Gastroesophageal sphincter (tissue), 4 donors: Measurements from ENCODE around the gene CEBPB. TPM values are rescaled to one million over a fixed set of nuclear protein-coding genes. Genes with fewer than 3 reads are reported as not detected.

Source experiments
- ATAC-seq: fragments of 150-250 bp; one replicate; pipeline ENCODE4 v1.9.1; 2016; ENCODE audit warnings: mild to moderate bottlenecking, moderate library complexity
- H3K27ac ChIP-seq, 4 donors: fragments of 200-600 bp; sonication (generic) in 3 of 4; 1 replicate in 3 of 4; 2 replicates in 1 of 4; pipeline ENCODE4 v1.5.1; 2016 to 2019
- H3K27me3 ChIP-seq: fragments of 200-600 bp; sonication (generic); one replicate; pipeline ENCODE4 v1.5.1; 2019
- H3K36me3 ChIP-seq, 2 donors: fragments of 200-600 bp; sonication (generic); one replicate each; pipeline ENCODE4 v1.5.1; 2019; ENCODE audit warnings: control low read depth in 1 of 2
- H3K4me1 ChIP-seq, 3 donors: fragments of 200-600 bp; sonication (generic); 1 replicate in 2 of 3; 2 replicates in 1 of 3; pipeline ENCODE4 v1.5.1; 2016 to 2019; ENCODE audit warnings: control low read depth in 2 of 3
- H3K4me3 ChIP-seq, 2 donors: fragments of 200-600 bp; sonication (generic); one replicate each; pipeline ENCODE4 v1.5.1; 2019; ENCODE audit warnings: mild to moderate bottlenecking in 1 of 2, moderate library complexity in 1 of 2
- H3K9me3 ChIP-seq, 3 donors: fragments of 200-600 bp; sonication (generic); one replicate each; pipeline ENCODE4 v1.5.1; 2017 to 2019; ENCODE audit warnings: control low read depth in 2 of 3
- EP300 ChIP-seq: sonication (generic); formaldehyde crosslinking; IDR thresholded peaks from one replicate; pipeline ENCODE4 v1.6.1; 2017; ENCODE audit warnings: antibody characterized with exemption, mild to moderate bottlenecking
- POLR2A ChIP-seq, 2 donors: fragments of 450-650 bp; IDR thresholded peaks; one replicate each; pipeline ENCODE4 v1.6.1; 2017; ENCODE audit warnings: antibody characterized with exemption in 2 of 2, mild to moderate bottlenecking in 2 of 2, moderate library complexity in 1 of 2
- POLR2AphosphoS5 ChIP-seq: sonication (generic); formaldehyde crosslinking; IDR thresholded peaks from one replicate; pipeline ENCODE4 v1.6.1; 2017; ENCODE audit warnings: antibody characterized with exemption
- WGBS, 2 donors: methylation state at CpG; one replicate each; pipeline ENCODE4 v1.1.5; 2018; ENCODE audit warnings: low coverage in 1 of 2; 5-methylcytosine and 5-hydroxymethylcytosine counted together
- total RNA-seq, 4 donors: library from RNA; depleted of rRNA; stranded (reverse); fragments of >200 nt; gene quantifications; one replicate each; pipeline ENCODE4 v1.1.0, GENCODE V29; 2016
- TF ChIP-seq, protein P1 (sequence below), 4 experiments: fragments of 200-600 bp in 2 of 4; fragments of 450-650 bp in 2 of 4; sonication (generic) in 1 of 4; IDR thresholded peaks; one replicate each; pipeline ENCODE4 v1.5.1; 2017 to 2019; ENCODE audit warnings: antibody characterized with exemption in 4 of 4, mild to moderate bottlenecking in 2 of 4, moderate library complexity in 2 of 4

The CEBPB gene
- total RNA-seq, 4 donors from 2014 or later, result 85.2 to 125 (median 108) TPM

DNA sequence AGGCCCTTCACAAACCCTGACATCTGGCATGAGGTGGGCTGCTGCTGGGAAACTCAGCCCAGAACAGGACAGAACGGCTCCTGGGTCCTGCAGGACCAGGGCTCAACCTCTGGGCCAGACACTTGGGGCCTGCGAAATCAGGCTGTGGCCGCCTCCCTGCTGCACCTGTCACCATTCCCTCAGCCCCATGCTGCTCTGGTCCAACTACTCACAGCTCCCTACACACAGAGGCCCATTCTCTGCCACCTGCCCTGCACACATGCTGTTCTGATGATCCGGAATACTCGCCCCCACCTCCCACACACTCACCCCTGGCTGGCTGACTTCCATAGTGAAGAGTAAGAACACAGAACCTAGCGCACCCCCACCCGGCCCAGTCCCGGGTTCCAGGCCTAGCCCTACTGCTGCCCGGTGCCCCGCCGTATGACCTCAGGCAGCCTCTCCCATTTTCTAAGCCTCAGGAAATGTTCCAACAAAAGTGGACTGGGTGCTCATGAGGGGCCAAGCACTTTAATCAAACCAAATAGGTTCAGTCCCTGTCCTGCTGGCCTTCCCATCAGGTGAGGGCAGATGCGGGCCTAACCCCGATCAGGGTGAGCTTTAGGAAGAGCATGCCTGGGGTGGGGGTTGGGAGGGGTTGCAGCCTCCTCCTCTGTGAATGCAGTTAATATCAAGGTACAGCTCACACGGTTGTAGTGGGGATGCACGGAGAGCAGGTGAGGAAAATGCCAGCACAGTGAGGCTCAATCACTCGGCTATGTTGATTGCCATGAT lies 41.0 kb upstream of the CEBPB start:
- no peaks in the 10 kb centered on the region for H3K9me3 ChIP-seq
- ATAC-seq, result no peak
- H3K27me3 ChIP-seq, result no peaks in the 10 kb centered on the region
- peaks cover 5 to 95% (median 48%) of the 10 kb centered on the region in 3 donors for H3K4me1 ChIP-seq
- WGBS, 2 donors, result 65 to 74% methylated on average over 5 to 6 of the region's 16 CpGs
- peaks cover 0 to 10% of the 10 kb centered on the region in 2 donors for H3K36me3 ChIP-seq
- H3K27ac ChIP-seq, result peak overlapping the region in 2 of 4 donors; percentile 32 to 96
- no peak overlapping the region for H3K4me3 ChIP-seq
- TF ChIP-seq POLR2AphosphoS5, result no peak
- no peak for TF ChIP-seq EP300

DNA sequence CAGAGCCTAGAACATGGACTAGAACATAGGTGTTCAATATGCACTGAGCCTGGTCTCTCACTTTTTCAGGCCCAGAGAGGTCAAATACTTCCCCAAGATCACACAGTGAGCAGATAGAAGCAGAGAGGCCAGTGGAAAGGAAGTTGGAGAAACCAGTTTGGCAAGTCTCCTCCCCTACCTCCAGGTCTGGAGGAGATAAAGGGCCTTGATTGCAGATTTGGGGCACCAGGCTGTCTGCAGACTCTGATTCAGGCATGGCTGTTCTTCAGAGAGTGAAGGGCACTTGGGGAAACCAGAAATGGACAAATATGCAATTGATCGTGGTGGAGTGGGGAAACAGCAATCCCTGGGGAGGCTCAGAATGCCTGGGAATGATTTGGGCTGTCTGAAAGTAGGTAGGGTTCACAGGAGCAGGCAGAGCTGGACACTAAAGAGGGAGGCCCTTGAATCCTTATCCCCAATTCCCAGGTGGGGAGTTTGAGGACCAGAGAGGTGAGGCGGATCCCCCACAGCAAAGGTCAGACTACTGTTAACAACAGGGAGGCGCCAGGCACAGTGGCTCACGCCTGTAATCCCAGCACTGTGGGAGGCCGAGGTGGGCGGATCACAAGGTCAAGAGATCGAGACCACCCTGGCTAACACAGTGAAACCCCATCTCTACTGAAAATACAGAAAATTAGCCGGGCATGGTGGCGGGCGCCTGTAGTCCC lies 39.4 kb upstream of the CEBPB start:
- Histone ChIP-seq H3K4me1 (peaks cover 5 to 79% (median 48%) of the 10 kb centered on the region in 3 donors), H3K4me3 (peak overlapping the region in 1 of 2 donors; percentile 93), H3K27me3 (no peaks in the 10 kb centered on the region), H3K36me3 (peaks cover 0 to 10% of the 10 kb centered on the region in 2 donors), H3K27ac (peak overlapping the region in 3 of 4 donors; percentile 20 to 96 (median 93)), H3K9me3 (no peaks in the 10 kb centered on the region)
- no peak for ATAC-seq
- WGBS, 2 donors, result 40 to 80% methylated on average over 2 to 6 of the region's 10 CpGs
- TF ChIP-seq, protein P1, sequence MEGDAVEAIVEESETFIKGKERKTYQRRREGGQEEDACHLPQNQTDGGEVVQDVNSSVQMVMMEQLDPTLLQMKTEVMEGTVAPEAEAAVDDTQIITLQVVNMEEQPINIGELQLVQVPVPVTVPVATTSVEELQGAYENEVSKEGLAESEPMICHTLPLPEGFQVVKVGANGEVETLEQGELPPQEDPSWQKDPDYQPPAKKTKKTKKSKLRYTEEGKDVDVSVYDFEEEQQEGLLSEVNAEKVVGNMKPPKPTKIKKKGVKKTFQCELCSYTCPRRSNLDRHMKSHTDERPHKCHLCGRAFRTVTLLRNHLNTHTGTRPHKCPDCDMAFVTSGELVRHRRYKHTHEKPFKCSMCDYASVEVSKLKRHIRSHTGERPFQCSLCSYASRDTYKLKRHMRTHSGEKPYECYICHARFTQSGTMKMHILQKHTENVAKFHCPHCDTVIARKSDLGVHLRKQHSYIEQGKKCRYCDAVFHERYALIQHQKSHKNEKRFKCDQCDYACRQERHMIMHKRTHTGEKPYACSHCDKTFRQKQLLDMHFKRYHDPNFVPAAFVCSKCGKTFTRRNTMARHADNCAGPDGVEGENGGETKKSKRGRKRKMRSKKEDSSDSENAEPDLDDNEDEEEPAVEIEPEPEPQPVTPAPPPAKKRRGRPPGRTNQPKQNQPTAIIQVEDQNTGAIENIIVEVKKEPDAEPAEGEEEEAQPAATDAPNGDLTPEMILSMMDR (IDR thresholded peaks at IDR 0.05), result no peak
- TF ChIP-seq POLR2AphosphoS5 (no peak), EP300 (no peak), POLR2A (IDR thresholded peaks at IDR 0.05) (no peak)

DNA sequence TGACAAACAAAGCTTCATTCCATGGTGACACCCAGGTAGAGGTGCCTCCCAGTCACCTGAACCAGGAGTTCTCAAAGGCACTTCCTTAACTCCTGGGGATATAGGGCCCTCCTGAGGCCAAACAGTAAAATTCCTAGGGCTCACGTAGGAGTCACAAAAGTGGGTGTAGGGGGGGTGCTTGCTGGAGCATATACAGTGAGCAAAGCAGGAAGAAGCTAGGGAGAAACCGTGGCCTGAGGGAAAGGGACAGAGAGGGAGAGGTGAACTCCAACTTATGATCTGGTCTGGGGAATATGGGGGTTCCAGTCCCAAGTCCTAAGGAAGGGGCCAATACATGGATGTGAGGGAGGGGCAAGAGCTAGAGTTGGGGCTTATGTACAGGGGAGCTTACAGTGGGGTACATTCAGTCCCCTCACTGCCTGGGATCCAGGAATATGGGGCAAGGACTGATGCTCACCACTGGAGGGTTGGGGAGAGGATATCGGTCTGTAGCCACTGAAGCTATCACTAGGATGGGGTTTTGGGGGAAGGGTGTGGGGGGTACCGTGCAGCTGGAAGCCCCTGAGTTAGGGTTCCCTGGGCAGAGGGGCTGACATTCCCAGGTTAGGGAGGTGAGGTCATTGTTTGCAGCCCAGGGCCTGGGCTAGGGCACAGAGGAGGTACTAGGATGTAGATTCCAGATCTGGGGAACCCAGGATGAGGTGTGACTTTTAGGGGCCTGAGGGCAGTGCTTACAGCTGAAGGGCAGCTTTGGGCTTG lies 38.1 kb upstream of the CEBPB start:
- peak overlapping the region; percentile 7 to 96 (median 92) for H3K27ac ChIP-seq
- H3K4me3 ChIP-seq, result peak overlapping the region; percentile 93 to 98
- H3K27me3 ChIP-seq, result no peaks in the 10 kb centered on the region
- WGBS, 2 donors, result 0 to 13% methylated on average over 2 to 4 of the region's 4 CpGs
- TF ChIP-seq EP300 (no peak), POLR2A (IDR thresholded peaks at IDR 0.05) (no peak), POLR2AphosphoS5 (no peak)
- TF ChIP-seq, protein P1 (IDR thresholded peaks at IDR 0.05), result no peak
- H3K4me1 ChIP-seq, result peaks cover 5 to 66% (median 40%) of the 10 kb centered on the region in 3 donors
- H3K36me3 ChIP-seq, result peaks cover 0 to 10% of the 10 kb centered on the region in 2 donors
- ATAC-seq, result no peak
- no peaks in the 10 kb centered on the region for H3K9me3 ChIP-seq

GRCh38 chr20:50153153-50153499 lies 37.5 kb upstream of the CEBPB start:
- Histone ChIP-seq H3K4me1 (peaks cover 5 to 60% (median 37%) of the 10 kb centered on the region in 3 donors), H3K4me3 (peak overlapping the region; percentile 93 to 98), H3K9me3 (no peaks in the 10 kb centered on the region), H3K36me3 (peaks cover 0 to 6% of the 10 kb centered on the region in 2 donors), H3K27me3 (no peaks in the 10 kb centered on the region), H3K27ac (peak overlapping the region; percentile 89 to 96 (median 92))
- no peak for ATAC-seq
- TF ChIP-seq POLR2AphosphoS5 (no peak), EP300 (no peak), POLR2A (IDR thresholded peaks at IDR 0.05) (no peak)
- TF ChIP-seq, protein P1 (IDR thresholded peaks at IDR 0.05), result no peak
- no CpG with 5 or more reads among the region's 18 CpGs for WGBS, 2 donors
